HAP-1 (cell line): ENCODE data around the gene TNFRSF18.
"Not testable (repeated sequence)": the region's sequence is repeated elsewhere in the genome, so short reads cannot be mapped to it uniquely, and the experiment has no call there.

Experiments
- DNase-seq, 2 experiments: peaks; one replicate each; pipeline ENCODE4 v3.0.0-alpha.2; 2016 to 2020; ENCODE audit warnings: low spot score in 2 of 2
- H3K27me3 ChIP-seq: fragments of 250-450 bp; sonication (Bioruptor Pico); 2 replicates; pipeline ENCODE4 v1.5.1; 2020; ENCODE audit warnings: low read depth, mild to moderate bottlenecking, moderate library complexity
- H3K36me3 ChIP-seq: fragments of 250-450 bp; sonication (Bioruptor Pico); replicated peaks from 2 replicates; pipeline ENCODE4 v1.5.1; 2020; ENCODE audit warnings: mild to moderate bottlenecking
- H3K4me1 ChIP-seq: fragments of 250-450 bp; sonication (Bioruptor Pico); 2 replicates; pipeline ENCODE4 v1.5.1; 2020; ENCODE audit warnings: mild to moderate bottlenecking
- H3K4me3 ChIP-seq: fragments of 250-450 bp; sonication (Bioruptor Pico); 2 replicates; pipeline ENCODE4 v1.5.1; 2020; ENCODE audit warnings: mild to moderate bottlenecking, moderate library complexity
- H3K9me3 ChIP-seq: fragments of 250-450 bp; sonication (Bioruptor Pico); 2 replicates; pipeline ENCODE4 v1.5.1; 2020; ENCODE audit warnings: mild to moderate bottlenecking, moderate library complexity
- in situ Hi-C: fragments of 300-500 bp; cut with MboI; formaldehyde crosslinking; loops from 3 replicates; pipeline ENCODE4 v1.14.3; 2020; ENCODE audit warnings: low sequenced_read_pairs, inconsistent platforms, mixed read lengths

The TNFRSF18 gene

GRCh38 chr1:1196431-1197187 lies 9.8 kb downstream of the TNFRSF18 start:
- no peaks in the 10 kb centered on the region for H3K36me3 ChIP-seq
- no peaks in the 10 kb centered on the region for H3K4me1 ChIP-seq
- H3K4me3 ChIP-seq: no peak overlapping the region
- in situ Hi-C loops: no loop called here
- H3K27me3 ChIP-seq: no peaks in the 10 kb centered on the region
- DNase-seq: no peak
- H3K9me3 ChIP-seq: peaks cover 4% of the 10 kb centered on the region; the same call in 1 of the 2 replicates

- H3K27me3 ChIP-seq, H3K36me3 ChIP-seq, in situ Hi-C loops, H3K4me1 ChIP-seq, H3K4me3 ChIP-seq, H3K9me3 ChIP-seq, DNase-seq: not testable (repeated sequence)
Measured at GRCh38 chr1:1195726-1196125, 10.7 kb downstream of the TNFRSF18 start.

GRCh38 chr1:1194723-1195122 lies 11.7 kb downstream of the TNFRSF18 start:
- no peak for DNase-seq
- no peak overlapping the region for H3K4me3 ChIP-seq
- peaks cover 7% of the 10 kb centered on the region; the same call in 1 of the 2 replicates for H3K9me3 ChIP-seq
- no peaks in the 10 kb centered on the region for H3K4me1 ChIP-seq
- in situ Hi-C loops: no loop called here
- H3K36me3 ChIP-seq: no peaks in the 10 kb centered on the region
- H3K27me3 ChIP-seq: no peaks in the 10 kb centered on the region

- H3K4me3 ChIP-seq: no peak overlapping the region
Measured at GRCh38 chr1:1191734-1192133, 14.7 kb downstream of the TNFRSF18 start.

GRCh38 chr1:1189111-1189510 lies 17.3 kb downstream of the TNFRSF18 start:
- Histone ChIP-seq H3K4me1 (no peaks in the 10 kb centered on the region), H3K27me3 (peaks cover 9% of the 10 kb centered on the region), H3K9me3 (peaks cover 7% of the 10 kb centered on the region; the same call in 1 of the 2 replicates), H3K4me3 (no peak overlapping the region), H3K36me3 (no peaks in the 10 kb centered on the region)
- DNase-seq: no peak
- in situ Hi-C loops: no loop called here

More at GRCh38 chr1:1191734-1192133, 14.7 kb downstream of the TNFRSF18 start:
- peaks cover 7% of the 10 kb centered on the region; the same call in 1 of the 2 replicates for H3K9me3 ChIP-seq
- H3K36me3 ChIP-seq: no peaks in the 10 kb centered on the region
- H3K27me3 ChIP-seq: peaks cover 9% of the 10 kb centered on the region
- no peak for DNase-seq
- in situ Hi-C loops: no loop called here
- H3K4me1 ChIP-seq: no peaks in the 10 kb centered on the region

GRCh38 chr1:1187938-1188337 lies 18.5 kb downstream of the TNFRSF18 start:
- Histone ChIP-seq H3K36me3 (no peaks in the 10 kb centered on the region), H3K4me3 (no peak overlapping the region), H3K4me1 (no peaks in the 10 kb centered on the region), H3K27me3 (peaks cover 9% of the 10 kb centered on the region), H3K9me3 (peaks cover 7% of the 10 kb centered on the region; the same call in 1 of the 2 replicates)
- in situ Hi-C loops: no loop called here
- DNase-seq: no peak

- Histone ChIP-seq H3K4me3 (no peak overlapping the region), H3K4me1 (no peaks in the 10 kb centered on the region), H3K9me3 (no peaks in the 10 kb centered on the region), H3K27me3 (peaks cover 9% of the 10 kb centered on the region), H3K36me3 (no peaks in the 10 kb centered on the region)
- in situ Hi-C loops: no loop called here
- DNase-seq: no peak
Measured at GRCh38 chr1:1185101-1185765, 21.2 kb downstream of the TNFRSF18 start.

GRCh38 chr1:1183833-1184775 lies 22.3 kb downstream of the TNFRSF18 start:
- no peak for DNase-seq
- in situ Hi-C loops: no loop called here
- Histone ChIP-seq H3K4me1 (no peaks in the 10 kb centered on the region), H3K4me3 (no peak overlapping the region), H3K9me3 (no peaks in the 10 kb centered on the region), H3K36me3 (no peaks in the 10 kb centered on the region), H3K27me3 (peaks cover 6% of the 10 kb centered on the region)

GRCh38 chr1:1183221-1183747 lies 23.1 kb downstream of the TNFRSF18 start:
- no peaks in the 10 kb centered on the region for H3K9me3 ChIP-seq
- H3K27me3 ChIP-seq: peaks cover 2% of the 10 kb centered on the region; the same call in 1 of the 2 replicates
- no peaks in the 10 kb centered on the region for H3K4me1 ChIP-seq
- DNase-seq: no peak
- no peak overlapping the region for H3K4me3 ChIP-seq
- in situ Hi-C loops: no loop called here
- no peaks in the 10 kb centered on the region for H3K36me3 ChIP-seq

- H3K27me3 ChIP-seq: peaks cover 5% of the 10 kb centered on the region
- no peak for DNase-seq
Measured at GRCh38 chr1:1182491-1183220, 23.7 kb downstream of the TNFRSF18 start.

GRCh38 chr1:1181938-1182410 lies 24.4 kb downstream of the TNFRSF18 start:
- Histone ChIP-seq H3K36me3 (no peaks in the 10 kb centered on the region), H3K4me3 (no peak overlapping the region), H3K4me1 (no peaks in the 10 kb centered on the region), H3K27me3 (peaks cover 12% of the 10 kb centered on the region), H3K9me3 (no peaks in the 10 kb centered on the region)
- DNase-seq: no peak
- in situ Hi-C loops: no loop called here

More at GRCh38 chr1:1182491-1183220, 23.7 kb downstream of the TNFRSF18 start:
- in situ Hi-C loops: no loop called here
- no peak overlapping the region for H3K4me3 ChIP-seq
- no peaks in the 10 kb centered on the region for H3K36me3 ChIP-seq
- H3K4me1 ChIP-seq: no peaks in the 10 kb centered on the region
- H3K9me3 ChIP-seq: no peaks in the 10 kb centered on the region

- Histone ChIP-seq H3K4me1 (no peaks in the 10 kb centered on the region), H3K9me3 (no peaks in the 10 kb centered on the region), H3K36me3 (no peaks in the 10 kb centered on the region), H3K27me3 (peaks cover 19% of the 10 kb centered on the region), H3K4me3 (no peak overlapping the region)
- DNase-seq: no peak
- in situ Hi-C loops: no loop called here
Measured at GRCh38 chr1:1181129-1181937, 25.1 kb downstream of the TNFRSF18 start.
